GM21576 (cell line): ENCODE measurements around the gene LRRC26.
A peak's percentile ranks its signal among the peaks of the same experiment; 100 is the strongest.

Source experiments
- ATAC-seq: cut with Tn5 transposase; IDR thresholded peaks from one replicate; pipeline ENCODE4 v1.9.1; 2021; ENCODE audit warnings: mild to moderate bottlenecking, moderate library complexity; ENCODE audit not compliant: unreplicated experiment

The LRRC26 gene, protein sequence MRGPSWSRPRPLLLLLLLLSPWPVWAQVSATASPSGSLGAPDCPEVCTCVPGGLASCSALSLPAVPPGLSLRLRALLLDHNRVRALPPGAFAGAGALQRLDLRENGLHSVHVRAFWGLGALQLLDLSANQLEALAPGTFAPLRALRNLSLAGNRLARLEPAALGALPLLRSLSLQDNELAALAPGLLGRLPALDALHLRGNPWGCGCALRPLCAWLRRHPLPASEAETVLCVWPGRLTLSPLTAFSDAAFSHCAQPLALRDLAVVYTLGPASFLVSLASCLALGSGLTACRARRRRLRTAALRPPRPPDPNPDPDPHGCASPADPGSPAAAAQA

DNA sequence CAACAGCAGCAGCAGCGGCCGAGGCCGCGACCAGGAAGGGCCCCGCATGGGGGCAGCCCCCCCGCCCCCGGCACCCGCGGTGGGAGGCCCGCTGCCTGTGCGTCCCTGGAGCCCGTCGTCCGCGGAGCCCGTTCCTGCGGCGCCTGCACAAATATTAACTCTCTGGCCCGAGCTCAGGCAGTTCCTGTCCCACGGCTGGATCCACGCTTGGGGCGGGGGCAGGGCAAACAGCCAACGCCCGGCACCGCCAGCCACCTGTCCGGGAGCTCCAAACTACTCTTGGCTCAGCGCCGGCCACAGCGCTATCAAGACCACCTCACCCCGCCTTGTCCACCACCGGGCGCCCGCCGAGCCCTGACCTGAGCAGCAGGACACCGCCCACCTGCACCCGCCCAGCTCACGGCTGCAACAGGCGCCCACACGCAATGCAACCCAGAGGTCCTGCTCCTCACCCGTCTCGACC lies at the start of gene LRRC26:
TSS of gene LRRC26 (minus strand) at position 156 of the 463 bp plus-strand sequence. CDS start at position 48, 108 bp downstream.
- ATAC-seq: no peak

DNA sequence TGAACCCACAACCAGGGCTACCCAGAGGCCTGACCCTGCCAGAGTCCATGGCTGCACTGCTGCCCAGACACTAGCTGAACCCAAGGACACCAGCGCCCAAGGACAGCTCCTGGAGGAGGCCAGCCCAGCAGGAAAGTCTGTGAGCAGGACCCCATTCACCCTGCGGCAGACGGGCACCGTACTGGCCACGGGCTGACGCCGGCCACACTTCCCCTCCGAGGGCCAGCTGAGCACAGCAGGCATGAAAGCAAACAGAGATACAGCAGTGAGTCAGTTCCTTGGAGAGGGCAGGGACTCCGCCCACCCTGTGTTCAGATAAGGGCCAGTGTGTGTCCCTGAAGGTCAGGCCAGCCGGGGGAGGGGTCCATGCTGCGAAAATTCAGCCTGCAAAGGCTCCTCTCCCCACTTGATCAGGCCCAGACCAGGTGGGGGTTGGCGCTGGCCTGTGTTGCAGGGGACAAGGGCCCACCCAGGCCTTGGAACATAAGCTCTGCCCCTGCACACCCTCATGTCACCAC lies 49.0 kb upstream of the LRRC26 start:
- ATAC-seq: no peak

DNA sequence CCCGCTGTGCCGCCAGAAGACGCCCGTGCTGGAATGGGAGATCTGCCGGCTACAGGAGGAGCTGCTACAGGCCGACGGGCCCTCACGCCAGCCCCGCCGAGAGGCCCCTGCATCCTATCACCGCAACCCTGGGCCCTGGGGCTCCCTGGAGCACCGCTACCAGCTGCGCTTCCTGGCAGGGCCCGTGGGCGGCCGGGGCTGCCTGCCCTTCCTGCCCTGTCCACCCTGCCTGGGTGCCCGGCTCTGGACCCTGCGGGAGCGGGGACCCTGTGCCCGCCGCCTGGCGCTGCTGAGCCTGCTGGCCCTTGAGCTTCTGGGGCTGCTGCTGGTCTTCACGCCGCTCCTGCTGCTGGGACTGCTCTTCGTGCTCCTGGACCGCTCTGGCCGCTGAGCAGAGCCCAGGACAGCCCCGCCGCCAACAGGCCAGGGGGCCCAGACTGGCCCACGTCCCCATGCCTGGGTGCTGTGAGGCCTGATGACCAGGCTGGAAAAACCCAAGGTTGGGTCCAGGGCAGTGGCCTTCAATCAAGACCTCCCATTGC lies 48.4 kb upstream of the LRRC26 start:
- no peak for ATAC-seq

DNA sequence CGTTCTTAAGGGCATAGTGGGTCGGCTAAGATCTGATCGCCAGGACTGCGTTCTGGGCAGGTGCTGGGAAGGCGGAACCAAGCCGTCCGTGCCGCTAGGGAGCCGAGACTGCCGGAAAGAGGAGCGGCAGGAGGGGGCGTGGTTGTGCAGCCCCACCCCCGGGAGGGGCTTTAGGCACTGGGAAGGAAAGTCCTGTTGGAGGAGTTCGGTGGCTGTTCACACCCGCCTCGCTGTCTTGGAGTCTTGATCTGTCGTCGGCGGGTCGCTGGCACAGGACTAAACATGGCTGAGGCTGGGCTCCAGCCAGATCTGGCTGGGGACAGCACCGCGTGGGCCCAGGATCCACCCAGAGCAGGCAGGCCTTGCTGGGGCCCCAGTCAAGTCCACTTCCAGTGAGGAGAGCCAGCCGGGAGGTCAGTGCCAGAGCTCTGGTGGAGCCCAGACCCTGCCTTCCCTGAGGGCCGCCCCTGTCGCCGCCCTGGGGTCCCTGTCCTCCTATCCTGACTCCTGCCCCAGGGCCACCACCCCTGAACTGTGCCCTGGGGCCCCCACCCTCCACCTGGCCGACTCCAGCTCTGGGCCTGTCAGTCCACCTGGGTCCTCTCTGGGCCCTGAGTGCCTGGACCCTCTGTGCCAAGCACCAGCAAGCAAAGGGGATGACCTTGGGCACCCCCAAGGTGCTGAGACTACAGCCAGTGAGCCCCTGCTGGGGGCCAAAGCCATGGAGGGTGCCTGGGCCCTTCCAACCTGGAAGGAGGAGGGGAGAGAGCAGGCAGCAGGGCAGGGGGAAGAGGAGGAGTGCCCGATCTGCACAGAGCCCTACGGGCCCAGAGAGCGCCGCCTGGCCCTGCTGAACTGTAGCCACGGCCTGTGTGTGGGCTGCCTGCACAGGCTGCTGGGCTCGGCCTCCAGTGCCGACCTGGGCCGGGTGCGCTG lies 47.7 kb upstream of the LRRC26 start:
- ATAC-seq: no peak

DNA sequence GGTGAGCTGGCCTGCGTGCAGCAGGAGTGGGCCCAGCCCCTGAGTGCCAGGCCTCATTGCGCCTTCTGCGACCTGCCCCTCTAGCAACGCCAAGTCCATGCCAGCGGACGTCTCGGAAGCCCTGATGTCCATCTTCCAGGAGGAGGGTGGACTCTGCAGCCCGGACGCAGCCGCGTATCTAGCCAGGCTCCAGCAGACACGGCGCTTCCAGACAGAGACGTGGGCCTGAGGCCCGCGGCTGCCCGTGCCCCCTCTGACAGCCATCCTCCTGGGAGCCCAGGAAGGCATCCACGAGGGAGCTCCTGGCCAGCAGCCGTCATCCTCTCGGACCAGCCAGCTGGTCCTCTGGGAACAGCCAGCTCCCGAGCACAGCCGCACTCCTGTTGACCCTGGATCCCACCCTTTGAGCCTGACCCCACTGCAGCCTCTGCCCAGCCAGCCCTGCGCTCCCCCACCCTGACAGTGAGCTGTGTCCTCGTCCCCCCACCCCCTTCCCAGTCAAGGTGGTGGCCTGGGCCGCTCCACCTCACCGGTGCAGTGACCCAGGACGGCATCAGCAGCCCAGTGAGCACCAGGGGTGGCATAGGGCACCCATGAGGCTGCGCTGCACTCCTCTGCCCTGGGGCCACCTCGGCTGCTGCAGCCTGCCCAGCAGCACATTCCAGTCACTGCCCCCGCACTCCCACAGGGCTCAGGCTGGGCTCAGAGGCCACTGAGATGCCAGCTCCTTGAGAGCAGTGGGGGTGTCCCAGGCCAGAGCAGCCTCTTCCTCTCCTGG lies 46.5 kb upstream of the LRRC26 start:
- no peak for ATAC-seq

DNA sequence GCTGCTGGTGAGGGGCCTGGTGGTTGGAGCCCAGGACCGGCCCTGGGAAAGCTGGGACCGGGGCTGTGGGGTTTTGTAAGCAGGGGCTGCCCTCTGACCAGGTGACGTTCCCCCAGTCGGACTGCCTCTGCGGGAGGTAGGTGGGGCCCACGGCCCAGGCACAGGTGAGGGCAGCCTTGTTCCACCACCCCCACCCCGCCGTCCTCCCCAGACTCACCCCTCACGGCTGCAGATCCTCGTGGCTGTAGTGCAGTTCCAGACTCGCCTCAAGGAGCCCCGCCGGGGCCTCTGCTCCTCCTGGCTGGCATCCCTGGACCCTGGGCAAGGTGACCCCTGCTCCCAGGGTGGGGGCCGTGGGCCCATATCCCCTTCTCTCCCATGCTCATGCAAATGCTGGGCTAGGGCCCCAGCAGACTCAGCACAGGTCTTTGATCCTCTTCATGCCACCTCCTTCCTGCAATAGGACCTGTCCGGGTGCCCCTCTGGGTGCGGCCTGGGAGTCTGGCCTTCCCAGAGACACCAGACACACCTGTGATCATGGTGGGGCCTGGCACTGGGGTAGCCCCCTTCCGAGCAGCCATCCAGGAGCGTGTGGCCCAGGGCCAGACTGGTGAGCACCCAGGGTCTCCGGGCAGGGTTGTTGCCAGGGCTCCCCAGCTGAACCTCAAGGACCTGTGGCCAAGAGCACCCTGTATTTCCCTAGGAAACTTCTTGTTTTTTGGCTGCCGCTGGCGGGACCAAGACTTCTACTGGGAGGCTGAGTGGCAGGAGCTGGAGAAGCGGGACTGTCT lies 45.5 kb upstream of the LRRC26 start:
- no peak for ATAC-seq

DNA sequence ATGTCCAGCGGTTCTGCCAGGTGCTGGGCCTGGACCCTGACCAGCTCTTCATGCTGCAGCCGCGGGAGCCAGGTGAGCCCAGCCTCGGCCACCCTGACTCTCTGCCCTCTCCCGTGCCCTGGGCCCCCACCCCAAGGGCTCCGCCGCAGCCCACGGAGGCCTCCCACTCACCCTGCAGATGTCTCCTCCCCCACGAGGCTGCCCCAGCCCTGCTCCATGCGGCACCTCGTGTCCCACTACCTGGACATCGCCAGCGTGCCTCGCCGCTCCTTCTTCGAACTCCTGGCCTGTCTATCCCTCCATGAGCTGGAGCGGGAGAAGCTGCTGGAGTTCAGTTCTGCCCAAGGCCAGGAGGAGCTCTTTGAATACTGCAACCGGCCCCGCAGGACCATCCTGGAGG lies 44.8 kb upstream of the LRRC26 start:
- no peak for ATAC-seq

DNA sequence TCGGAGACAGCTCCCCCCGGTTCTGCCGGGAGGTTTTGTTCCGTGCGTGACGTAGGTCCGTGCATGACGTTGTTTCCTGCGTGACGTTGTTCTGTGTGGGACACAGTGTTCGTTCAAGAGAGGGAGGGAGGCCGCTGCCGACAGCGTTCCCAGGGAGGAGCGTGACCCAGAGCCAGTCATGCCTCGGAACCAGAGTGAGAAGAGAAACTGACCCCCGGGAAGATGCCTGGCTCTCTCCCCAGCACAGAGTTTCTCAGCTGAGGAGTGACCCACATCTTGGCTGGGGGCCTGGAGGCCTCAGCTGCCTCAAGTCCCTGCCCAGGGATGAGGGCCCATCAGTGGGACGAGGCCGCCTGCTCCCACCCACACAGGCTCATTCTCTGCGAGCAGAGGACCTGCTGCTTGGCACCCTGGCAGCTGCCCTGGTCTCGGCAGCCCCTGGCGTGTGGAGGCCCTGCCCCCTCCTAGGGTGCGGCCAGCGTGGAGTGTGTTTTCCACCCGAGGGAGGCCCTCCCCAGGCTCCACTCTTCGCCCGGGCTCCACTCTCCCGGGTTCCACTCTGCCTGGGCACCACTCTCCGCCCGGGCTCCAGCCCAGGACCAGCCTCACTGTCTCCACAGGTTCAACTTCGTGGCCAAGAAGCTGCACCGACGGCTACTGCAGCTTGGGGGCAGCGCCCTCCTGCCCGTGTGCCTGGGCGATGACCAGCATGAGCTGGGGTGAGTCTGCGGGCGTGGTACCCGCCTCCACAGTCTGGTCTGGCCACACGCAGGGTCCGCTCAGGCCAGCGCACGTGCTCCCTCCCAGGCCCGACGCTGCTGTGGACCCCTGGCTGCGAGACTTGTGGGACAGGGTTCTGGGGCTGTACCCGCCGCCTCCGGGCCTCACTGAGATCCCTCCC lies 43.6 kb upstream of the LRRC26 start:
- ATAC-seq: no peak

DNA sequence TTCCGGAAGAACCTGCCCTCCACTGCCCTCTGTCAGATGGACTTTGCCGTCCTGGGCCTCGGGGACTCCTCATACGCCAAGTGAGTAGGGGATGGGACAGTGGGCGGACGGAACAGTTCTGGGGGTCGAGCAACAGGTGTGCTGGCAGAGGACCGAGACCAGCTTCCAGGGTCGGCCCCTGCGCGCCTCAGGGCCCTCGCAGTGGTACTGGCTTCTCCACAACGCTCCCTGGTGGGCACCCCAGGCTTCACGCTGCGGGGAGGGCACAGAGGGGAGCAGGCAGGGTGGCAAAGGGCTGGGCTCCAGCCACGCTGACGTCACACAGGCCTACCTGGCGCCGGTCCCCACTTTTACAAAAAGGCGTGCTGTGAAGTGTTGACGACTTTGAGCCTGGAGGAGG lies 42.7 kb upstream of the LRRC26 start:
- no peak for ATAC-seq

DNA sequence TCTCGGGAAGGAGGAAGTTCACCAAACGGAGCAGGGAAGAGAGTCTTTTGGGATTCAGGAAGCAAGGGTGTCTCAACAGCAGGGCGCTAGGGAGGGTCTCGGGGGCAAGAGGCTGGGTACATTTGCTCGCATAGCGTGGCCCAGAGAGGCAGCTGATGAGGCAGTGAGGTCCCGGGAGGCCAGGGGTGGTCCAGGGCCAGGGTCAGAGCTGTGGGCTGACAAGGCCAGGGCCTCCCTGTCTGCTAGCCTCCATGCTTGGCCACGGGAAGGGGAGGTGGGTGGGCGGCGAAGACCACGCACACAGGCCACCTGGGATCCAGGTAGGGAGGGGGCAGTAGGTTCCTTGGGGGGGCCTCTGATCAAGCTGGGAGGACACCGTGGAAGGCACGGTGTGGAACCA lies 41.7 kb upstream of the LRRC26 start:
- ATAC-seq: no peak

DNA sequence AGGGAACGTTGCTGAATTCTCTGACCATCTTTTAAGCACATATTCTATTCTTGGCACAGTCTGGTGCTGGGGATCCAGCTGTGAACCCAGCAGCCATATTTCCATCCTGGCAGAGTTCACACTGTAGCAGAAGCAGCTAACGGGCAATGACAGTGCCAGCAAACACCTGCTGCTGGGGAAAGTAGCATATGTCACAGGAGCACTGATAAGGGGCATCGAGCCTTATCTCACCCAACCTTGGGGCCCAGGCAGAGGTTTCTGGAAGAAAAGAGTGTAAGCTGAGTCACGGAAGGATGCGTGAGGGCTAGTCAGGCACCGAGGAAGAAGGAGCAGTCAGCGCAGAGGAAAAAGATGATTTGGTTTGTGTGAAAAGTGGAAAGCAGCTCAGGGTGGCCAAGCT lies 36.8 kb upstream of the LRRC26 start:
- no peak for ATAC-seq

DNA sequence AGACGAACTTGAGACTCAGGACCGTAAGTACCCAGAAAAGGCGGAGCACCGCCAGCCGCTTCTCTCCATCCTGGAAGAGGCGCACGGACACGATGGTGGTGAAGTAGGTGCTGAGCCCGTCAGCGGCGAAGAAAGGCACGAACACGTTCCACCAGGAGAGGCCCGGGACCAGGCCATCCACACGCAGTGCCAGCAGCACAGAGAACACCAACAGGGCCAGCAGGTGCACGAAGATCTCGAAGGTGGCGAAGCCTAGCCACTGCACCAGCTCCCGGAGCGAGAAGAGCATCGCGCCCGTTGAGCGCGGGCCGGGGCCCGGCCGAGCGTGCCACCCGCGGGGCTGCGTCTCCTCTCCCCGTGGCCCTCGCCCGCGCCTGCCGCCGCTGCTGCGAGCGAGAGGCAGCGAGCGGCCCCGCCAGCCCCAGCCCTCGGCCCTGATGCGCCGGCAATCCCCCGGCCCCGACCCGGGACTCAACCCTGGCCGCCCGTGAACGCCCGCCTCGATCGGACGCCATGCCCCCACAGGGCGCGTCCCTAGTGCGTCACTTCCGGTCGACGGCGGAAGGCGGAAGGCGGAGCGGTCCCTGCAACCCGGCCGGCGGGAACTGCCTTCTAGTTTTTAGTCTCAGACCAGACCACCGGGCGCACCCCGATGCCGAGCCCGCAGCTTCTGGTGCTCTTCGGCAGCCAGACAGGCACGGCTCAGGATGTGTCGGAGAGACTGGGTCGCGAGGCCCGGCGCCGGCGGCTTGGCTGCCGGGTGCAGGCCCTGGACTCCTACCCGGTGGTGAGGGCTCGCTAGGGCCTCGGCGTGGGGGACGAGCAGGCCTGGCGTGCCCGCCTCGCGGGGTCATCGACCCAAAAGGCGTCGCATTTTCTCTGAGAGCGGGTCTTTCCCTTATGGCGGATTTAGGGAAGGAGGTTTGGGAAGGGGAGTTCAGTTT lies 35.5 kb upstream of the LRRC26 start, which contains the start of the genes NDOR1 and TMEM203:
TSS of gene NDOR1 (plus strand) at position 575 of the 944 bp plus-strand sequence. CDS start at position 653, 78 bp downstream.
TSS of gene TMEM203 (minus strand) at position 523 of the 944 bp plus-strand sequence. CDS start at position 289, 234 bp downstream.
- peak; percentile 45 for ATAC-seq

DNA sequence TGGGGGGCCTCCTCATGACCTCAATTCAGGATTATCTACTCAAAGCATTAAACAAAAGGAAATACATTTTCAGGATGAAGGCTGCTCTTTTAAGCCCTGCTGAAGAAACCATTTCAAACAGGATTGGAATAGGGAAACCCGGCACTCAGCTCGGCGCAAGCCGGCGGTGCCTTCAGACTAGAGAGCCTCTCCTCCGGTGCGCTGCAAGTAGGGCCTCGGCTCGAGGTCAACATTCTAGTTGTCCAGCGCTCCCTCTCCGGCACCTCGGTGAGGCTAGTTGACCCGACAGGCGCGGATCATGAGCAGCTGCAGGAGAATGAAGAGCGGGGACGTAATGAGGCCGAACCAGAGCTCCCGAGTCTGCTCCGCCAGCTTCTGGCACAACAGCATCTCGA lies 34.9 kb upstream of the LRRC26 start:
- no peak for ATAC-seq

DNA sequence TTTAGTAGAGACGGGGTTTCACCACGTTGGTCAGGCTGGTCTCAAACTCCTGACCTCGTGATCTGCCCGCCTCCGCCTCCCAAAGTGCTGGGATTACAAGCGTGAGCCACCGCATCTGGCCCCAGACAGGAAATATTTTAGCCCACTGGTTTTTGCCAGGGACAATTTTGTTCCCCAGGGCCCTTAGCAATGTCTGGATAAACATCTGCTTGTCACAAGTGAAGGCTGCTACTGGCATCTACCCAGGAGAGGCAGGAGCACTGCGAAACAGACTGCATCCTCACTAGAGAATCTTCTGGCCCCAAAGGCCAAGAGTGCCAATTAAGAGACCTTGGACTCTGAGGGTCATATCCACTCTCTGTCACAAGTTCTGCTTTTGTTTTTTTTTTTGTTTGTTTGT lies 33.1 kb upstream of the LRRC26 start:
- no peak for ATAC-seq

DNA sequence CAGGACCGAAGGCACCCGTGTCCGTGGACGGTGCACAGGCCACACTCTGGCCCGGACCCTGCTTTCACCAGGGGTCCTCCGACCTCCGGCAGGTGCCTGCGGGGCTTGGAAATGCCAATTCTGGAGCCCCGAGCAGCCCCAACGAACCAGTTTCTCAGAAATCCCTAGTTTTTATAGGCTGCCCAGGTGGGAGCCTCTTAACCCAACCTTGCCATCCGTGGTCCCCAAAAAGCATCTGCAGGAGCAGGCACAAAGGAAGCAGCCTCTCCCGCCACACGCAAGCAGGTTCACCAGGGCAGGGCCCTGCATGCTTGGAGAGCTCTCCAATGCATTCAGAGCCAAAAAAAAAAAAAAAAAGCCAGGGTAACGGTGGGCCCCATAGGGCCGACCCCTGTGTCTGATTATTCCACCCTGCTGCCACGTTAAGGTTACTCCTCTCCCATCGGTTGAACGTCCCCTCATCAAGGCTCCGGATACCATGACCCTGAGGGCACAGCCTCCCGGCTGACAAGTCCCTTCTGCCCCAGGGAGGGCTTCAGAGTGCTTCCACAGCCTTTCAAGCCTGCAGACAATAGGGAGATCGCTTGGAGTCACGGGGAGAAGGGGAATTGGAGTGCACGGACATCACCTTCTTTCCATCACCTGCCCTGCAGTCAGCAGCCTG lies 31.5 kb upstream of the LRRC26 start:
- no peak for ATAC-seq

DNA sequence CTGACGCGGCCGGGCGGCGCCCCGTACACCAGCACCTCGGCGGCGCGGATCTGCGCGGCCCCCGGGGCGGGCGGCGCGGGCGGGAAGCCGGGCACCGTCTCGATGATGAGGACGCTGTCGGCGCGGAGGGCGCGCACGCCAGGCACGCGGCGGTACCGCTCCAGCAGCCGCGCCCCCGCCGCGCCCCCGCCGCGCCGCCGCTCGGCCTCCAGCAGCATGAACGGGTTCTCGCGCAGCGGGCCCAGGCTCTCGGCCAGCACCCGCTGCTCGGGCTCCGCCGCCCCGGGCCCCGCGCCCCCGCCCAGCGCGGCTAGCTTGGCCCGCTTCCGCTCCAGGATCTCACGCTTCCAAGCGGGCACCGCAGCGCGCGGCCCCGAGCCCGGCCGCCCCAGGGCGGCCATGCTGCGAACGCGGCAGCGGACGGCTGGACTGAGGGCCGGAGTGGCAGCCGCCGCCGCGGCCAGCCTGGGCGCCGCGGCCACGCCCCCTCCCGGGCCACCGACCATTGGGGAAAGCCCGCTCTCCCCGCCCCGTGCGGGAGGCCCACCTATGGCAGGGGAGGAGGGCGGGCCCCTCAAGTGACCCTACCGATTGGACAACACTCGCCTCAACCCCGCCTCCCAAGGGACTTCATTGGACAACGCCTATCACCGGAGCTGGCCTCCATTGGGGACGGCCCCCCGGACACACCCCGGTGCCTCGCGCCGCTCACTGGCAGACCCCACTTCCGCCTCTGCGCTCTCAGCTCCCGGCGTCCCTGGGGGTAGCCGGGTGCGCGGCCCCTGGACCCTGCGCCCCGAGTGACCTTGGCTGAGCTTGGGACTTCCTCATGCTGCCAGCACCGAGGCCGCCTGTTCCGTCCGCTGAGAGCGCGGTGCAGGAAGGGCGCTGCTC lies 30.7 kb upstream of the LRRC26 start, which contains the start of gene TPRN:
TSS of gene TPRN (minus strand) at position 431 of the 894 bp plus-strand sequence. CDS start at position 401, 30 bp downstream.
- ATAC-seq: peak; percentile 91
